ENCODE data around the gene PPHLN1. TPM values are rescaled to one million over a fixed set of nuclear protein-coding genes. Genes with fewer than 3 reads are reported as not detected.

The PPHLN1 gene
- total and polyA plus RNA-seq, 2 of the 8 experiments (the other 6 are each of a cell fraction or from before 2014, with no cell fraction given) = 34.3 to 71.6 TPM

- TF ChIP-seq SP1 (IDR thresholded peaks at IDR 0.05; ENCODE audit: low read depth, low read length) = no peak
- TF ChIP-seq CHD2 (IDR thresholded peaks at IDR 0.05; ENCODE audit: low read length) = no peak
These were observed 132.6 kb downstream of the PPHLN1 start (continued) for GRCh38 chr12:42458575-42458974.

Data from H1 (cell line).